Stimulated activated CD8-positive, alpha-beta memory T cell treated with anti-CD3 and anti-CD28 coated beads, Interleukin-2, amount 100 ng/mL, for 48 hours (primary cell): ENCODE measurements around the gene IFI16.
"Not testable (repeated sequence)": the region's sequence is repeated elsewhere in the genome, so short reads cannot be mapped to it uniquely, and the experiment has no call there.

Source experiments
- DNase-seq, 2 donors: peaks; one replicate each; pipeline ENCODE4 v3.0.0-alpha.2; 2020; ENCODE audit warnings: low read depth in 2 of 2

Gene IFI16

GRCh38 chr1:159008744-159009188, 941 bp upstream of the IFI16 start:
- DNase-seq = no peak

- DNase-seq = no peak
These were observed 420 bp upstream of the IFI16 start for GRCh38 chr1:159009287-159009686.

- DNase-seq = no peak
These were observed 684 bp downstream of the IFI16 start for GRCh38 chr1:159010391-159010790.

- not testable (repeated sequence) for DNase-seq
These were observed 1.3 kb downstream of the IFI16 start for GRCh38 chr1:159011001-159011400.

DNA sequence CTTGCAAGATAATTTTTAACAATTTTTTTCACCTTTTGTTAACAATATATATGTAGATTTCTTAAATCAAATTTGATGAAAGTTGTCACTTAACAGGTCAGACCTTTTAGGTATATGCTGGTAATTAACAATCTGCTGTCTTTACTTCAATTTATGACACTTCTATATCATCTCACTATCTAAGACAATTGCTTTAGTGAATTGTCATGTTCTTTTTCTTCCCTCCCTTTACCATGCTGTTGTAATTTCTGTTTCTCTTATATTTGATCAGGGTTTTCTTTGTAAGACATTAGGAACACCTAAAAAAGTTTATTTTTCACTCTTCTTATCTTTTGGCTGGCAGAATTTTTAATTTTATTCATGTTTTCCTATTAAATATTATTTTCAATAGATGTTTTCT, 2.0 kb downstream of the IFI16 start:
- no peak for DNase-seq

DNA sequence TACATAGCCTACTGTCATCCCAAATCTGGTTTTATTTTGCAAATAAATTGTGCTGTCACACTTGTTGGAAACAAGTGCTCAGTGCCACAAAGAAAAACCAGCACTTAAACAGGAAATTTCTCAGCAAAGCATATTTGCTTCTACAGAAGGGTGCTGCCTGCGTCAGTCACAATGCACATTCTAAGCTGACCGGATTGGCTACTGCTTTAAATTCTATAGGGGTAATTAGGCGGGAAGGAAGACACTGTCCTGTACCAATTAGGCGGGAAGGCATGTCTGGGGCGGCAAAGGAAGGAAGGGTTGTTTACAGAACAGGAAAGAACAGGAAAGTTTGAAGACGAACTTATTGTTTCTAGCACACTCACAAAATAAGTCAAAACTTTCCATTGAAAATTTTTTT, 2.8 kb downstream of the IFI16 start:
- DNase-seq = no peak

GRCh38 chr1:159014003-159014571, 4.4 kb downstream of the IFI16 start:
- no peak for DNase-seq

GRCh38 chr1:159014851-159015250, 5.1 kb downstream of the IFI16 start:
- no peak for DNase-seq

DNA sequence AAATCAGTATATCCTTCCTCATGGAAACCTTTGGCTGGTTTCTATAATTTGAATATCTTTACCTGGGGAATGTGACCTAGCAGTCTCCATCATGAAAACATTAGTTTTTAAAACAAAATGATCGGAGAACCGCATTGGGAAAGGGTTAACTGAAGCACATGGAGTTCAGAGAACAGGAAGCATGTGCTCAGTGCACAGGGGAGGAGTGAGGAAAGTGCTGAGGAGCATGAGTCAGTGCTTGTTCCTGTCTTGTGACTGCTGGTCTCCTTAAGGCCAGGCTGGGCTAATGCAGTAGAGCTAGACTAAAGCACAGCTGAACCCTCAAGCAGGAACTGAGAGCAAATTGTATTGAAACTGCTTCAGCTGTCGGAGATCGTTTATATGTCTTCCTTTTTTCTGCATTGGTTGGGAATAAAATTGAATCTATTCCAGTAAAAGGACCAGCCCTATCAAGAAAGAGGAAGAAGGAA, 5.8 kb downstream of the IFI16 start:
- DNase-seq = no peak

GRCh38 chr1:159023723-159024122, 14.0 kb downstream of the IFI16 start:
- DNase-seq = no peak

GRCh38 chr1:159025043-159025442, 15.3 kb downstream of the IFI16 start:
- no peak for DNase-seq

GRCh38 chr1:159026841-159027240, 17.1 kb downstream of the IFI16 start:
- not testable (repeated sequence) for DNase-seq

- DNase-seq = no peak
These were observed 20.6 kb downstream of the IFI16 start for GRCh38 chr1:159030311-159030710.

DNA sequence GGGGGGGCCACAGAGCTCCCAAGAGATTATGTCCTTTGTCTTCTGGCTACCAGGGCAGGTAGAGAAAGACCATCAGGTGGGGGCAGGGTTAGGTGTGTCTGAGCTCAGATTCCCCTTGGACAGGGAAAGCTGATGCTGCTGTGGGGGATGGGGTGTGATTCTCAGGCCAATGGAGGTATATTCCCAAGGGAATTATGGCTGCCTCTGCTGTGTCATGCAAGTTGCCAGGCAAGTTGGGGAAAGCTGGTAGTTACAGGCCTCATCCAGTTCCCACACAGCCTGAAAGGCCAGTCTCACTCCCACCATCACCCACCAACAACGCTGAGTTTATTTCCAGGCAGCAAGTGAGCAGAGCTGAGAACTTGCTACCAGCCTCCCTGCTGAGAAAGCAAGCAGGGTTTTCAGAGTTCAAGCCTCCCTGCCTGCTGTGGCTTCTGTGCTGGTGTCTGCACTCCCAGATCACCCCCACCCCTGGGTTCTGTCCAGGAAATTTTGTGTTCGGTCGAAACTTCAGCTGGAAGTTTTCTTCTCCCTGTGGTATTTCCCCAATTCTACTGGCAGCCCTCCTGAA, 21.3 kb downstream of the IFI16 start:
- no peak for DNase-seq

DNA sequence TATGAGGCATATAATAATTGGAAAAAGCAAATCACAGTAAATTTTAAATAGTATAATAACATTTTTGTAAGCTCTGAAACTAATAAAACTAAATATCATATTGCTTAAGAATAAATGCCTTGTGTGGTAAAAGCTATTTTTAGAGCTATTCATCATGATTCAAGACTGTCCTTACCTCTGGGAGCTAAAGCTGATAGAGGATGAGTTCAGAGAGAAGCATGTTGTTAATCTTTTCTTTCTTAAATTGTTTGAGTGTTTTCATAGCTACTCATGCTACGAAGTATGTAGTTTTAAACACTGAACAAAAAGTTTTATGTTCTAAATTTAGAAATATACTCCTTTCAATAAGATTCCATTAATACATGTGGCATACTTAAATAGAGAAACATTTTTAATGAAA, 30.5 kb downstream of the IFI16 start:
- DNase-seq = no peak

- DNase-seq = no peak
These were observed 31.4 kb downstream of the IFI16 start for GRCh38 chr1:159040893-159041724.

GRCh38 chr1:159046486-159046885, 36.8 kb downstream of the IFI16 start:
- DNase-seq = not testable (repeated sequence)

- DNase-seq = no peak
These were observed 41.7 kb downstream of the IFI16 start for GRCh38 chr1:159051436-159051835.

- DNase-seq = no peak
These were observed 44.7 kb downstream of the IFI16 start for GRCh38 chr1:159054427-159054826.

- DNase-seq = no peak
These were observed 45.5 kb downstream of the IFI16 start for GRCh38 chr1:159055181-159055641.

GRCh38 chr1:159056069-159056698, 46.5 kb downstream of the IFI16 start:
- no peak for DNase-seq

- no peak for DNase-seq
These were observed 49.0 kb downstream of the IFI16 start for GRCh38 chr1:159058751-159059150.
